ENCODE measurements around the gene SLC36A3.

The SLC36A3 gene

GRCh38 chr5:151303666-151304065 lies at the start of gene SLC36A3:
Gene SLC36A3, minus strand, starts transcription at chr5:151303766. Its CDS starts 412 bp downstream, at chr5:151303354.
- DNase-seq (ENCODE audit: insufficient read length, low spot score) (no peak), FAIRE-seq (no peak)

GRCh38 chr5:151351671-151352070 lies 48.1 kb upstream of the SLC36A3 start:
- DNase-seq (ENCODE audit: insufficient read length, low spot score) (no peak), FAIRE-seq (no peak)

- no peak for FAIRE-seq
- no peak for DNase-seq (ENCODE audit: insufficient read length, low spot score)
Observed at GRCh38 chr5:151348789-151349188, 45.2 kb upstream of the SLC36A3 start.

- FAIRE-seq, result no peak
Observed at GRCh38 chr5:151347369-151347768, 43.8 kb upstream of the SLC36A3 start, which contains the start of gene SLC36A2. Gene SLC36A2, minus strand, starts transcription at chr5:151347559. Its CDS starts 99 bp downstream, at chr5:151347460.

GRCh38 chr5:151345808-151346478 lies 42.4 kb upstream of the SLC36A3 start:
- no peak for DNase-seq (ENCODE audit: insufficient read length, low spot score)
- no peak for FAIRE-seq

More at GRCh38 chr5:151347369-151347768, 43.8 kb upstream of the SLC36A3 start, which contains the start of gene SLC36A2:
- DNase-seq (ENCODE audit: insufficient read length, low spot score), result no peak

GRCh38 chr5:151345187-151345807 lies 41.7 kb upstream of the SLC36A3 start:
- FAIRE-seq (no peak), DNase-seq (ENCODE audit: insufficient read length, low spot score) (no peak)

- no peak for DNase-seq (ENCODE audit: insufficient read length, low spot score)
- no peak for FAIRE-seq
Observed at GRCh38 chr5:151344088-151344487, 40.5 kb upstream of the SLC36A3 start.

GRCh38 chr5:151340004-151340403 lies 36.4 kb upstream of the SLC36A3 start:
- FAIRE-seq, result no peak
- DNase-seq (ENCODE audit: insufficient read length, low spot score), result no peak

GRCh38 chr5:151338734-151339133 lies 35.2 kb upstream of the SLC36A3 start:
- DNase-seq (ENCODE audit: insufficient read length, low spot score) (no peak), FAIRE-seq (no peak)

GRCh38 chr5:151332857-151333256 lies 29.3 kb upstream of the SLC36A3 start:
- FAIRE-seq (no peak), DNase-seq (ENCODE audit: insufficient read length, low spot score) (no peak)

- FAIRE-seq (peak; percentile 21), DNase-seq (ENCODE audit: insufficient read length, low spot score) (no peak)
Observed at GRCh38 chr5:151328734-151329133, 25.2 kb upstream of the SLC36A3 start.

- DNase-seq (ENCODE audit: insufficient read length, low spot score) (no peak), FAIRE-seq (no peak)
Observed at GRCh38 chr5:151327585-151327984, 24.0 kb upstream of the SLC36A3 start.

GRCh38 chr5:151326266-151326665 lies 22.7 kb upstream of the SLC36A3 start:
- DNase-seq (ENCODE audit: insufficient read length, low spot score) (no peak), FAIRE-seq (no peak)

GRCh38 chr5:151320481-151320880 lies 16.9 kb upstream of the SLC36A3 start:
- FAIRE-seq (no peak), DNase-seq (ENCODE audit: insufficient read length, low spot score) (no peak)

- peak; percentile 42 for FAIRE-seq
Observed at GRCh38 chr5:151318850-151319732, 15.5 kb upstream of the SLC36A3 start.

GRCh38 chr5:151317871-151318270 lies 14.3 kb upstream of the SLC36A3 start:
- FAIRE-seq (no peak), DNase-seq (ENCODE audit: insufficient read length, low spot score) (no peak)

More at GRCh38 chr5:151318850-151319732, 15.5 kb upstream of the SLC36A3 start:
- DNase-seq (ENCODE audit: insufficient read length, low spot score), result peak; percentile 28

GRCh38 chr5:151315998-151316597 lies 12.5 kb upstream of the SLC36A3 start:
- FAIRE-seq (peak; percentile 98), DNase-seq (ENCODE audit: insufficient read length, low spot score) (peak; percentile 82)

GRCh38 chr5:151313357-151313756 lies 9.8 kb upstream of the SLC36A3 start:
- FAIRE-seq (no peak), DNase-seq (ENCODE audit: insufficient read length, low spot score) (no peak)

- no peak for DNase-seq (ENCODE audit: insufficient read length, low spot score)
- no peak for FAIRE-seq
Observed at GRCh38 chr5:151312756-151313324, 9.3 kb upstream of the SLC36A3 start.

GRCh38 chr5:151310932-151311331 lies 7.4 kb upstream of the SLC36A3 start:
- DNase-seq (ENCODE audit: insufficient read length, low spot score) (no peak), FAIRE-seq (no peak)

Data from GM19239 (cell line).